K562 (cell line): ENCODE results near the gene TMEM60. TPM values are rescaled to one million over a fixed set of nuclear protein-coding genes. Genes with fewer than 3 reads are reported as not detected.

Experiments used
- ATAC-seq: fragments of 200-7000 bp; cut with Tn5 transposase; 3 replicates; pipeline ENCODE4 v1.9.1; 2020; ENCODE audit warnings: moderate library complexity
- BruUV-seq: library from RNA; stranded (reverse); fragments of 400-500 nt; replicated peaks from 2 replicates; lab custom pipeline; 2021; lab: Mats Ljungman, UMichigan
- CTCF ChIA-PET: fragments of 300-600 bp; formaldehyde crosslinking; extraction: SDS; loops from one replicate; lab custom pipeline; 2021; ENCODE audit warnings: low intra/inter-chr PET ratio; lab: Yijun Ruan, JAX
- POLR2A ChIA-PET: fragments of 300-600, 350-650 bp; sonication (Branson Sonifier 250); formaldehyde crosslinking; extraction: SDS; loops from one replicate; lab custom pipeline; 2021; ENCODE audit warnings: antibody characterized with exemption, inconsistent platforms; lab: Yijun Ruan, JAX
- DNase-seq, 4 experiments: peaks; one replicate each; pipeline versions ENCODE4 v3.0.0 to v3.0.0-alpha.2; 2011 to 2018; ENCODE audit warnings: low spot score in 3 of 4, mixed read lengths in 3 of 4; ENCODE audit errors: extremely low read depth in 1 of 4
- FAIRE-seq: peaks from 2 replicates; lab custom pipeline; 2011; peaks lifted over from hg19 to GRCh38; lab: Jason Lieb, UNC
- H2AFZ ChIP-seq: 2 replicates; pipeline ENCODE4 v1.6.0; 2011; ENCODE audit warnings: low read depth, low read length, control low read depth, inconsistent platforms
- H3K27ac ChIP-seq: fragments of 200-600 bp; 3 replicates; pipeline ENCODE4 v1.8.0; 2011; ENCODE audit warnings: low read depth, mild to moderate bottlenecking, control low read depth, inconsistent platforms, low read length, moderate library complexity, mixed read lengths; ENCODE audit errors: extremely low read depth
- H3K27me3 ChIP-seq, 2 experiments: fragments of 300-600 bp in 1 of 2; 2 replicates in 1 of 2; 3 replicates in 1 of 2; pipeline versions ENCODE4 v1.6.0 to v1.8.0; 2011; ENCODE audit warnings: inconsistent platforms in 2 of 2, low read length in 2 of 2, mild to moderate bottlenecking in 1 of 2, mixed read lengths in 1 of 2, moderate library complexity in 1 of 2; ENCODE audit not compliant: control insufficient read depth in 2 of 2, insufficient read depth in 2 of 2
- H3K36me3 ChIP-seq: fragments of 300-600 bp; 3 replicates; pipeline ENCODE4 v1.8.0; 2011; ENCODE audit warnings: mild to moderate bottlenecking, low read length, inconsistent platforms; ENCODE audit not compliant: control insufficient read depth, insufficient read depth
- H3K4me1 ChIP-seq, 2 experiments: fragments of 200-600 bp in 1 of 2; replicated peaks in 1 of 2; 2 replicates in 1 of 2; 3 replicates in 1 of 2; pipeline versions ENCODE4 v1.5.1 to v1.8.0; 2011; ENCODE audit warnings: inconsistent platforms in 2 of 2, low read length in 2 of 2, mild to moderate bottlenecking in 1 of 2, mixed read lengths in 1 of 2, moderate library complexity in 1 of 2; ENCODE audit not compliant: control insufficient read depth in 2 of 2, insufficient read depth in 2 of 2
- H3K4me2 ChIP-seq: 2 replicates; pipeline ENCODE4 v1.6.1; 2011; ENCODE audit warnings: low read length, control low read depth, inconsistent platforms, mixed read lengths; ENCODE audit not compliant: insufficient read depth
- H3K4me3 ChIP-seq: fragments of 200-600 bp; sonication (generic), shearing (Covaris generic); 2 replicates; pipeline ENCODE4 v1.5.1; 2016; ENCODE audit warnings: control low read depth, inconsistent platforms
- H3K79me2 ChIP-seq: fragments of 200-600 bp; 3 replicates; pipeline ENCODE4 v1.8.0; 2011; ENCODE audit warnings: low read length, inconsistent platforms; ENCODE audit not compliant: control insufficient read depth, insufficient read depth
- H3K9ac ChIP-seq, 2 experiments: 2 replicates each; pipeline versions ENCODE4 v1.6.0 to v1.6.1; 2011; ENCODE audit warnings: low read depth in 2 of 2, low read length in 2 of 2, control low read depth in 1 of 2, inconsistent platforms in 1 of 2, mild to moderate bottlenecking in 1 of 2, mixed read lengths in 1 of 2; ENCODE audit not compliant: insufficient read depth in 1 of 2
- H3K9me1 ChIP-seq: one replicate; pipeline ENCODE4 v1.6.0; 2011; ENCODE audit warnings: inconsistent platforms, mild to moderate bottlenecking, low read length, moderate library complexity; ENCODE audit not compliant: control insufficient read depth, insufficient read depth
- H3K9me3 ChIP-seq: replicated peaks from 2 replicates; pipeline ENCODE4 v1.5.1; 2011; ENCODE audit warnings: low read depth, low read length, inconsistent platforms; ENCODE audit not compliant: control insufficient read depth, insufficient read depth
- H4K20me1 ChIP-seq: replicated peaks from 2 replicates; pipeline ENCODE4 v1.6.1; 2011; ENCODE audit warnings: low read length, inconsistent platforms, mixed read lengths; ENCODE audit not compliant: control insufficient read depth, insufficient read depth
- ETV5 ChIP-seq: sonication (generic); formaldehyde crosslinking; IDR thresholded peaks from 2 replicates; pipeline ENCODE4 v1.4.0; 2020; ENCODE audit warnings: low read depth, mild to moderate bottlenecking, missing genetic modification reagents
- GATAD2A ChIP-seq: fragments of 450-650 bp; IDR thresholded peaks from 2 replicates; pipeline ENCODE4 v1.6.1; 2017
- KLF10 ChIP-seq: fragments of 250-450 bp; sonication (Bioruptor Pico); IDR thresholded peaks from 2 replicates; pipeline ENCODE4 v1.6.1; 2021; ENCODE audit warnings: matching md5 sums
- KLF6 ChIP-seq: fragments of 250-450 bp; sonication (Bioruptor Pico); IDR thresholded peaks from 2 replicates; pipeline ENCODE4 v1.4.0; 2020; ENCODE audit warnings: mild to moderate bottlenecking, moderate library complexity, borderline replicate concordance
- NR2F6 ChIP-seq: fragments of 450-650 bp; formaldehyde crosslinking; IDR thresholded peaks from 2 replicates; pipeline ENCODE4 v1.4.0; 2020; ENCODE audit warnings: mild to moderate bottlenecking
- PCBP2 ChIP-seq: fragments of 200-400 bp; formaldehyde crosslinking; IDR thresholded peaks from 2 replicates; pipeline ENCODE4 v1.6.1; 2018; ENCODE audit warnings: low read length, low read depth, mild to moderate bottlenecking, moderate library complexity; ENCODE audit not compliant: poor library complexity, severe bottlenecking
- PYGO2 ChIP-seq: fragments of 450-650 bp; IDR thresholded peaks from 2 replicates; pipeline ENCODE4 v1.6.1; 2016; ENCODE audit warnings: mild to moderate bottlenecking, missing genetic modification characterization, moderate library complexity, missing compliant biosample characterization
- SMAD2 ChIP-seq: fragments of 150-350 bp; IDR thresholded peaks from 2 replicates; pipeline ENCODE4 v1.6.1; 2014; ENCODE audit warnings: low read depth, mild to moderate bottlenecking, low read length
- SREBF1 ChIP-seq: fragments of 150-350 bp; IDR thresholded peaks from 2 replicates; pipeline ENCODE4 v1.6.1; 2014; ENCODE audit warnings: antibody characterized with exemption, low read depth, low read length, borderline replicate concordance
- SRSF1 ChIP-seq: fragments of 200-400 bp; formaldehyde crosslinking; IDR thresholded peaks from 2 replicates; pipeline ENCODE4 v1.6.1; 2017; ENCODE audit warnings: mild to moderate bottlenecking, low read depth, low read length, moderate library complexity
- TAF1 ChIP-seq: IDR thresholded peaks from 2 replicates; pipeline ENCODE4 v1.6.1; 2011; ENCODE audit warnings: mild to moderate bottlenecking, low read length, moderate library complexity; ENCODE audit not compliant: insufficient read depth, control insufficient read depth, severe bottlenecking; ENCODE audit errors: extremely low read depth
- TAF15 ChIP-seq: fragments of 200-400 bp; formaldehyde crosslinking; IDR thresholded peaks from 2 replicates; pipeline ENCODE4 v1.6.1; 2017; ENCODE audit warnings: mild to moderate bottlenecking, low read depth, low read length, moderate library complexity
- ZEB2 ChIP-seq: fragments of 450-650 bp; IDR thresholded peaks from 2 replicates; pipeline ENCODE4 v1.6.1; 2016
- ZFP36 ChIP-seq: fragments of 150-350 bp; IDR thresholded peaks from 2 replicates; pipeline ENCODE4 v1.6.1; 2018; ENCODE audit warnings: low read length, low read depth; ENCODE audit not compliant: partially characterized antibody
- ZNF134 ChIP-seq: fragments of 250-450 bp; sonication (Bioruptor Pico); conservative IDR thresholded peaks from 2 replicates; pipeline ENCODE4 v1.4.0; 2020
- ZNF316 ChIP-seq: fragments of 450-650 bp; IDR thresholded peaks from 2 replicates; pipeline ENCODE4 v1.6.1; 2016
- WGBS: fragments of 100-300 bp; shearing (Covaris generic); methylation state at CpG from one replicate; pipeline ENCODE4 v1.1.6; 2016; ENCODE audit warnings: low coverage, mixed read lengths; ENCODE audit not compliant: insufficient coverage; ENCODE audit errors: missing lambda C conversion rate; 5-methylcytosine and 5-hydroxymethylcytosine counted together
- in situ Hi-C: fragments of 300-500 bp; cut with MboI; formaldehyde crosslinking; loops from 4 replicates; pipeline ENCODE4 v1.15.0; 2018; ENCODE audit warnings: inconsistent platforms, mixed read lengths
- intact Hi-C: fragments of 100-400 bp; cut with micrococcal nuclease; formaldehyde crosslinking; loops from 2 replicates; pipeline ENCODE4 v1.14.2; 2022
- polyA plus RNA-seq, 8 experiments: library from polyadenylated mRNA; depleted of rRNA in 4 of 8; stranded (reverse) in 5 of 8; unstranded in 3 of 8; fragments of >200 nt; fragmentation: Nextera tagmentation in 2 of 8; fragmentation: Illumina TruSeq in 1 of 8; extraction: Ambion mirVana in 2 of 8; extraction: Trizol in 1 of 8; gene quantifications; 2 replicates each; pipeline versions ENCODE4 v1.2.1 to v1.2.3, GENCODE V29; 2011 to 2014; ENCODE audit warnings: inconsistent platforms in 1 of 8, missing spikeins in 1 of 8
- total RNA-seq, 7 experiments: library from RNA; depleted of rRNA in 6 of 7; stranded (reverse); fragments of >200 nt in 6 of 7; fragmentation: Illumina TruSeq in 2 of 7; extraction: Trizol in 2 of 7; gene quantifications; 2 replicates each; pipeline versions ENCODE4 v1.2.1 to v1.2.3, GENCODE V29; 2011 to 2021; ENCODE audit warnings: low replicate concordance in 1 of 7
- TF ChIP-seq, protein P1 (sequence below): fragments of 250-450 bp; sonication (Bioruptor Pico); IDR thresholded peaks from 2 replicates; pipeline ENCODE4 v1.8.0; 2021; ENCODE audit warnings: moderate library complexity, mild to moderate bottlenecking, inconsistent platforms
- TF ChIP-seq, protein P2 (sequence below), 2 experiments: fragments of 450-650 bp; IDR thresholded peaks; 2 replicates each; pipeline ENCODE4 v1.6.1; 2016
- TF ChIP-seq, protein P3 (sequence below): fragments of 450-650 bp; IDR thresholded peaks from 2 replicates; pipeline ENCODE4 v1.6.1; 2014; ENCODE audit warnings: low read depth, mild to moderate bottlenecking, moderate library complexity, borderline replicate concordance

TMEM60 gene
- total and polyA plus RNA-seq, 9 of the 15 experiments (the other 6 are each of a cell fraction or from before 2014, with no cell fraction given): 12.5 to 140 (median 38.4) TPM

DNA sequence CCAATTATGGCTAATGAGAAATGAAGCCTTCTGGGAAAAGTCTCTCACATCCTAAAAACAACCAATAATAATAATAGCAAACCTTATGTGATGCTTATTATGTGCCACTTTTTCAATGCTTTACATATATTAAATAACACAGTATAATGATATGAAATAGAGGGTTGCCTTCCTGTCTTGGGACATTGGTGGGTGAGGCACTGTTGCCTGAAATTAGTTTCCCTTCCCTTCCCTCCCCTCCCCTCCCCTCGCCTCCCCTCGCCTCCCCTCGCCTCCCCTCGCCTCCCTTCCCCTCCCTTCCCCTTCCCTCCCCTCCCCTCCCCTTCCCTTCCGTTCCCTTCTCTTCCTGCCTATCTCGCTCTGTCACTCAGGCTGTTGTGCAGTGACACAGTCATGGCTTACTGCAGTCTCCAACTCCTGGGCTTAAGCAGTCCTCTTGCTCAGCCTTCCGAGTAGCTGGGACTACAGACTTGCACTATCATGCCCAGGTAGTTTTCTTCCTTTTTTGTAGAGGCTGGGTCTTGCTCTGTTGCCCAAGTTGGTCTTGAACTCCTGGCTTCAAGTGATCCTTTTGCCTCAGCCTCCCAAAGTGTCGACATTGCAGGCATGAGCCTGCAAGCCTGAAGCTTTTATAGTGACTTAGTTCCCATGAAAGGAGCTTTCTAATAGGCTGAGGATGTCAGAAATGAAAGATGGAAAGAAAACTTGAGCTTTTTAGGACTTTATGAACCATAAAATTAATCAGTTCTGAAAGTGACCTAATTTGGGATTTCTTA lies 48.3 kb upstream of the TMEM60 start:
- peak overlapping the region; percentile 76 for H3K4me2 ChIP-seq
- CTCF ChIA-PET: interaction anchor here (0.6 kb wide), 1 partner anchor 198 kb away, joined by 3 read pairs; no protein-coding TSS in a partner anchor
- peak; percentile 92 for ATAC-seq
- no peak overlapping the region for H3K4me3 ChIP-seq
- in situ Hi-C loops: no loop called here
- no peaks in the 10 kb centered on the region for H3K9me1 ChIP-seq
- intact Hi-C loops: no loop called here
- no peaks in the 10 kb centered on the region for H3K27me3 ChIP-seq
- peak; percentile 11 for FAIRE-seq
- peak in 1 of 4 experiments; percentile 86 for DNase-seq
- POLR2A ChIA-PET: interaction anchor here (0.7 to 1.5 kb wide), 3 partner anchors 11 to 48 kb away, joined by 3 to 5 read pairs (median 3); partner anchors contain the start of gene PHTF2
- peaks cover 70% of the 10 kb centered on the region for H3K79me2 ChIP-seq
- no peaks in the 10 kb centered on the region for H3K9me3 ChIP-seq
- no TSS peak for BruUV-seq
- peaks cover 12 to 28% of the 10 kb centered on the region in 2 experiments for H3K4me1 ChIP-seq
- H4K20me1 ChIP-seq: no peaks in the 10 kb centered on the region
- peaks cover 3% of the 10 kb centered on the region; the same call in 1 of the 3 replicates for H3K36me3 ChIP-seq
- peak overlapping the region; percentile 79 for H2AFZ ChIP-seq
- peak overlapping the region; percentile 71 for H3K27ac ChIP-seq
- H3K9ac ChIP-seq: peak overlapping the region; percentile 37 to 59; a peak in 2 of 4 replicates
- 6% methylated on average over 4 of the region's 8 CpGs for WGBS
- peak; percentile 43 for TF ChIP-seq TAF1
- TF ChIP-seq, protein P1, sequence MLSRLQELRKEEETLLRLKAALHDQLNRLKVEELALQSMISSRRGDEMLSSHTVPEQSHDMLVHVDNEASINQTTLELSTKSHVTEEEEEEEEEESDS: no peak
- TF ChIP-seq PCBP2: peak; percentile 32
- TF ChIP-seq ZNF316: no peak
- TF ChIP-seq KLF10 (CRISPR knock-in tag): no peak
- TF ChIP-seq, protein P2, sequence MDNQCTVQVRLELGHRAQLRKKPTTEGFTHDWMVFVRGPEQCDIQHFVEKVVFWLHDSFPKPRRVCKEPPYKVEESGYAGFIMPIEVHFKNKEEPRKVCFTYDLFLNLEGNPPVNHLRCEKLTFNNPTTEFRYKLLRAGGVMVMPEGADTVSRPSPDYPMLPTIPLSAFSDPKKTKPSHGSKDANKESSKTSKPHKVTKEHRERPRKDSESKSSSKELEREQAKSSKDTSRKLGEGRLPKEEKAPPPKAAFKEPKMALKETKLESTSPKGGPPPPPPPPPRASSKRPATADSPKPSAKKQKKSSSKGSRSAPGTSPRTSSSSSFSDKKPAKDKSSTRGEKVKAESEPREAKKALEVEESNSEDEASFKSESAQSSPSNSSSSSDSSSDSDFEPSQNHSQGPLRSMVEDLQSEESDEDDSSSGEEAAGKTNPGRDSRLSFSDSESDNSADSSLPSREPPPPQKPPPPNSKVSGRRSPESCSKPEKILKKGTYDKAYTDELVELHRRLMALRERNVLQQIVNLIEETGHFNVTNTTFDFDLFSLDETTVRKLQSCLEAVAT (IDR thresholded peaks at IDR 0.05): no peak
- TF ChIP-seq PYGO2 (tag): no peak
- no peak for TF ChIP-seq ZNF134 (CRISPR knock-in tag)
- TF ChIP-seq SRSF1: no peak
- TF ChIP-seq ETV5 (CRISPR knock-in tag): peak; percentile 26; the same call in 1 of the 2 replicates
- TF ChIP-seq, protein P3, sequence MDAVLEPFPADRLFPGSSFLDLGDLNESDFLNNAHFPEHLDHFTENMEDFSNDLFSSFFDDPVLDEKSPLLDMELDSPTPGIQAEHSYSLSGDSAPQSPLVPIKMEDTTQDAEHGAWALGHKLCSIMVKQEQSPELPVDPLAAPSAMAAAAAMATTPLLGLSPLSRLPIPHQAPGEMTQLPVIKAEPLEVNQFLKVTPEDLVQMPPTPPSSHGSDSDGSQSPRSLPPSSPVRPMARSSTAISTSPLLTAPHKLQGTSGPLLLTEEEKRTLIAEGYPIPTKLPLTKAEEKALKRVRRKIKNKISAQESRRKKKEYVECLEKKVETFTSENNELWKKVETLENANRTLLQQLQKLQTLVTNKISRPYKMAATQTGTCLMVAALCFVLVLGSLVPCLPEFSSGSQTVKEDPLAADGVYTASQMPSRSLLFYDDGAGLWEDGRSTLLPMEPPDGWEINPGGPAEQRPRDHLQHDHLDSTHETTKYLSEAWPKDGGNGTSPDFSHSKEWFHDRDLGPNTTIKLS: no peak
- no peak for TF ChIP-seq NR2F6
- TF ChIP-seq SMAD2: no peak
- TF ChIP-seq KLF6: no peak
- no peak for TF ChIP-seq ZFP36
- no peak for TF ChIP-seq TAF15
- TF ChIP-seq ZEB2: no peak
- TF ChIP-seq SREBF1: no peak
- TF ChIP-seq GATAD2A: no peak
